CD4-positive, alpha-beta T cell (primary cell): ENCODE results near the gene ATG10. TPM values are rescaled to one million over a fixed set of nuclear protein-coding genes. Genes with fewer than 3 reads are reported as not detected.
"Not testable (repeated sequence)": the region's sequence is repeated elsewhere in the genome, so short reads cannot be mapped to it uniquely, and the experiment has no call there.

ENCODE experiments used
- ATAC-seq: fragments of 200-7000 bp; cut with Tn5 transposase; one replicate; pipeline ENCODE4 v1.10.0; 2022; ENCODE audit warnings: mild to moderate bottlenecking; ENCODE audit not compliant: poor library complexity
- CTCF ChIA-PET: fragments of 350-600 bp; sonication (Branson Sonifier 250); formaldehyde crosslinking; loops from one replicate; lab custom pipeline; 2021; ENCODE audit warnings: antibody characterized with exemption, inconsistent platforms; lab: Charles Lee
- POLR2A ChIA-PET: fragments of 350-600 bp; sonication (Branson Sonifier 250); formaldehyde crosslinking; loops from one replicate; lab custom pipeline; 2021; ENCODE audit warnings: antibody characterized with exemption, inconsistent platforms; lab: Charles Lee
- DNase-seq, 14 experiments: peaks; one replicate each; pipeline ENCODE4 v3.0.0-alpha.2; 2013 to 2020; ENCODE audit warnings: mixed read lengths in 2 of 14
- H3K27ac ChIP-seq, 2 donors: one replicate each; pipeline versions ENCODE4 v1.5.1 to v1.7.0; 2013; ENCODE audit warnings: low read length in 2 of 2, low read depth in 1 of 2, mild to moderate bottlenecking in 1 of 2
- H3K27me3 ChIP-seq, 2 experiments: 1 replicate in 1 of 2; 2 replicates in 1 of 2; pipeline versions ENCODE4 v1.6.1 to v1.7.0; 2013; ENCODE audit warnings: low read length in 2 of 2, control low read depth in 1 of 2, mild to moderate bottlenecking in 1 of 2, moderate library complexity in 1 of 2; ENCODE audit not compliant: insufficient read depth in 2 of 2, control insufficient read depth in 1 of 2
- H3K36me3 ChIP-seq: one replicate; pipeline ENCODE4 v1.6.1; 2013; ENCODE audit warnings: low read length, control low read depth; ENCODE audit not compliant: insufficient read depth
- H3K4me1 ChIP-seq: one replicate; pipeline ENCODE4 v1.6.1; 2013; ENCODE audit warnings: low read length, control low read depth; ENCODE audit not compliant: insufficient read depth
- H3K4me3 ChIP-seq: one replicate; pipeline ENCODE4 v1.5.1; 2013; ENCODE audit warnings: mild to moderate bottlenecking, low read length, moderate library complexity
- H3K9me3 ChIP-seq, 2 experiments: 1 replicate in 1 of 2; 2 replicates in 1 of 2; pipeline versions ENCODE4 v1.6.1 to v1.7.0; 2013; ENCODE audit warnings: low read length in 2 of 2, mild to moderate bottlenecking in 2 of 2, control low read depth in 1 of 2, moderate library complexity in 1 of 2; ENCODE audit not compliant: control insufficient read depth in 1 of 2, insufficient read depth in 1 of 2
- H3K27ac Mint-ChIP-seq: one replicate; pipeline ENCODE4 v1.8.0; 2020; ENCODE audit warnings: mixed read lengths
- H3K27me3 Mint-ChIP-seq: one replicate; pipeline ENCODE4 v1.8.0; 2021; ENCODE audit warnings: mixed read lengths
- H3K36me3 Mint-ChIP-seq: one replicate; pipeline ENCODE4 v1.8.0; 2021; ENCODE audit warnings: low read depth, mixed read lengths
- H3K4me1 Mint-ChIP-seq: one replicate; pipeline ENCODE4 v1.8.0; 2021; ENCODE audit warnings: low read depth, mixed read lengths
- H3K4me3 Mint-ChIP-seq: one replicate; pipeline ENCODE4 v1.8.0; 2020; ENCODE audit warnings: mild to moderate bottlenecking, mixed read lengths
- H3K9me3 Mint-ChIP-seq: one replicate; pipeline ENCODE4 v1.8.0; 2020; ENCODE audit warnings: mixed read lengths
- intact Hi-C, 2 experiments: fragments of 100-400 bp; cut with DNase I in 1 of 2; cut with micrococcal nuclease in 1 of 2; formaldehyde crosslinking; loops; one replicate each; pipeline versions ENCODE4 v1.15.1 to v1.9.0; 2023 to 2025; cut with DNase I, micrococcal nuclease
- total RNA-seq, 174 experiments: library from RNA in 2 of 174; stranded (reverse) in 2 of 174; gene quantifications; one replicate each; pipeline ENCODE4 v1.2.3 and lab custom pipeline; 2021 to 2026
- TF ChIP-seq, protein P1 (sequence below): fragments of 200-600 bp; IDR thresholded peaks from one replicate; pipeline ENCODE4 v1.8.0; 2022; ENCODE audit warnings: antibody characterized with exemption, mild to moderate bottlenecking

Gene ATG10
- total RNA-seq, 2 experiments from 2014 or later: 4.7 to 5.3 TPM

DNA sequence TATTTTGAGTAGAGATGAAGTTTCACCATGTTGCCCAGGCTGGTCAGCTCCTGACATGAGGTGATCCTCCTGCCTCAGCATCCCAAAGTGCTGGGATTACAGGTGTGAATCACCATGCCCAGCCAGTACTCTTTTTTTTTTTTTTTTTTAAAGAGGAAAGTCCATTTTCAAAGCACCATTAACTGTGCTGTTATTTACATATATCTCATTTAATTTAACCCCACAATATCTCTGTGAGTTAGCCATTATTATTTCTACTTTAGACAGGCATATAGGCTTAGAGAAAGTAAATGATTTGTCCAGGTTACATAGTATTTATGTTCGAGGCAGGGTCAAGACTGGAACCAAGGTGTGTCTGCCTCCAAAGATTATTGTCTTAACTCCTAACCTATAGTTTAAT lies 50.7 kb downstream of the ATG10 start:
- CTCF ChIA-PET: no interaction called here
- Mint-ChIP-seq H3K9me3 (no peaks in the 10 kb centered on the region), H3K27ac (no peak overlapping the region), H3K27me3 (no peaks in the 10 kb centered on the region), H3K4me1 (no peaks in the 10 kb centered on the region), H3K4me3 (no peak overlapping the region), H3K36me3 (no peaks in the 10 kb centered on the region)
- Histone ChIP-seq H3K27ac (no peak overlapping the region), H3K4me1 (no peaks in the 10 kb centered on the region), H3K9me3 (no peaks in the 10 kb centered on the region), H3K4me3 (no peak overlapping the region), H3K36me3 (no peaks in the 10 kb centered on the region), H3K27me3 (no peaks in the 10 kb centered on the region)
- POLR2A ChIA-PET: no interaction called here
- no peak for DNase-seq
- TF ChIP-seq, protein P1, sequence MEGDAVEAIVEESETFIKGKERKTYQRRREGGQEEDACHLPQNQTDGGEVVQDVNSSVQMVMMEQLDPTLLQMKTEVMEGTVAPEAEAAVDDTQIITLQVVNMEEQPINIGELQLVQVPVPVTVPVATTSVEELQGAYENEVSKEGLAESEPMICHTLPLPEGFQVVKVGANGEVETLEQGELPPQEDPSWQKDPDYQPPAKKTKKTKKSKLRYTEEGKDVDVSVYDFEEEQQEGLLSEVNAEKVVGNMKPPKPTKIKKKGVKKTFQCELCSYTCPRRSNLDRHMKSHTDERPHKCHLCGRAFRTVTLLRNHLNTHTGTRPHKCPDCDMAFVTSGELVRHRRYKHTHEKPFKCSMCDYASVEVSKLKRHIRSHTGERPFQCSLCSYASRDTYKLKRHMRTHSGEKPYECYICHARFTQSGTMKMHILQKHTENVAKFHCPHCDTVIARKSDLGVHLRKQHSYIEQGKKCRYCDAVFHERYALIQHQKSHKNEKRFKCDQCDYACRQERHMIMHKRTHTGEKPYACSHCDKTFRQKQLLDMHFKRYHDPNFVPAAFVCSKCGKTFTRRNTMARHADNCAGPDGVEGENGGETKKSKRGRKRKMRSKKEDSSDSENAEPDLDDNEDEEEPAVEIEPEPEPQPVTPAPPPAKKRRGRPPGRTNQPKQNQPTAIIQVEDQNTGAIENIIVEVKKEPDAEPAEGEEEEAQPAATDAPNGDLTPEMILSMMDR: no peak
- intact Hi-C loops: no loop called here
- no peak for ATAC-seq

DNA sequence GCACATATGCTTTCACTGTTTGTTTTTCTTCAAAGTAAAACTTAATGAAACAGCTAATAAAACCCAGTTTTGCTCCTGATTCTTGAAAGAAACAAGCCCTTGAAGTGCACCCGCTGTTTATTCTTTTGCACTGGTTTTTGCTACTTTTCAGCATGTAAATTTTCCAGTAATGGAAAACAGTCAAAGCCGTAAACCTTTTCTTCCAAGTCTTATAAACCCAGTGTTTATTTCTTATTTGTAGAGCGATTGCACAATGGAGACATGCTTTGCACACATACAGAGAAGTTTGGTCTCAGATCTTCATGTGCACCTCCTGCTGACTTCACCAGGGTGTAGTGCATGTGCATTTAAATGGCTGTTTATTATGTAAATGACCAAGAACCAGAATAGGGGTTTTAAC lies 51.8 kb downstream of the ATG10 start:
- H3K4me3 ChIP-seq: no peak overlapping the region
- intact Hi-C loops: no loop called here
- Mint-ChIP-seq H3K27ac (no peak overlapping the region), H3K4me1 (no peaks in the 10 kb centered on the region), H3K4me3 (no peak overlapping the region), H3K27me3 (no peaks in the 10 kb centered on the region), H3K36me3 (no peaks in the 10 kb centered on the region), H3K9me3 (no peaks in the 10 kb centered on the region)
- POLR2A ChIA-PET: no interaction called here
- no peaks in the 10 kb centered on the region for H3K9me3 ChIP-seq
- H3K27me3 ChIP-seq: no peaks in the 10 kb centered on the region
- DNase-seq (no peak), ATAC-seq (no peak)
- no peak overlapping the region for H3K27ac ChIP-seq
- TF ChIP-seq, protein P1: no peak
- CTCF ChIA-PET: no interaction called here
- no peaks in the 10 kb centered on the region for H3K4me1 ChIP-seq
- H3K36me3 ChIP-seq: no peaks in the 10 kb centered on the region

DNA sequence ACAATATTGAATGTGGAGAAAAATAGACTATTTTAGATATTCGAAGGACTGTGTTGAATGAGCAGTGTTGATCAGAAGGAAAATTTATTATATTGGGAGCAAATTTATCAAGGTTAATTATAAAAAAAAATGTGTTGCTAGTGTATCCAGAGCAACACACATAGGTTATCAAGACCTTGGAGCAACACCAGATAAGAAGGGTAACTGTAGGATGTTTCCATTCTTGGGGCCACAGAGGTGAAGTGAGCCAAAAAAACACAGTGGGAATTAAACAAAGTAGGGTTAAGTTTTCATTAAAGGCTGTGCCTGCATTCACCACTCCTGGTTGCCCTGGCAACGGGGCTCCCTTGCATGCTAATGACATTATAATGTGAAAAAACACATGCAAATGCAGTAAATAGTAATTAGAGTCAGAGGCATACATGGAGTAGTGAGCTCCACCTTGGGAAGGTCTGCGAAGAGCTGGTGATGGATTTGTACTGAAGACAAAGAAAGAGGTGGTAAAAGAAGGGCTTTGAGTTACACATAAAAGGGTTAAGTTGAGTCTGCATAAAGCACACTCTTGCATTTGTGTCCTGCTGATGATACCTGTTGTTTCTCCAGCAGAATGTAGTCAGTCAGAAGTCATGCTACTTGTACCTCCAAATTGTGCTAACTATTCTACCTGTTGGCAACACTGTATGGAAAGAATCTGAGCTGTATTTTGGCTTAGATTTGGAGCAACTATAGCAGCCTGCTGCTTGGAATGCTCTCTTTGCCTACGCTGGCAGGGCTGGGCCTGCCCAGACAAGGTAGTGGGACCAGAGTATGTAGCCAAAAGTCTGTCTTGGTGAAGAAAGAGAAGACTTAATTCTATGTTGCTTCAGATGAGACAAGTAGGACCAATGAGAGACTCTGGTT lies 59.6 kb downstream of the ATG10 start:
- Histone ChIP-seq H3K9me3 (peaks cover 0 to 3% of the 10 kb centered on the region in 2 experiments), H3K4me1 (no peaks in the 10 kb centered on the region), H3K27ac (no peak overlapping the region), H3K27me3 (no peaks in the 10 kb centered on the region), H3K4me3 (no peak overlapping the region), H3K36me3 (no peaks in the 10 kb centered on the region)
- no peaks in the 10 kb centered on the region for H3K36me3 Mint-ChIP-seq
- intact Hi-C loops: no loop called here
- no peaks in the 10 kb centered on the region for H3K9me3 Mint-ChIP-seq
- H3K27me3 Mint-ChIP-seq: no peaks in the 10 kb centered on the region
- H3K4me3 Mint-ChIP-seq: no peak overlapping the region
- ChIA-PET POLR2A (no interaction called here), CTCF (no interaction called here)
- H3K4me1 Mint-ChIP-seq: peaks cover 8% of the 10 kb centered on the region
- H3K27ac Mint-ChIP-seq: no peak overlapping the region
- TF ChIP-seq, protein P1: no peak
- ATAC-seq: no peak
- DNase-seq: no peak

DNA sequence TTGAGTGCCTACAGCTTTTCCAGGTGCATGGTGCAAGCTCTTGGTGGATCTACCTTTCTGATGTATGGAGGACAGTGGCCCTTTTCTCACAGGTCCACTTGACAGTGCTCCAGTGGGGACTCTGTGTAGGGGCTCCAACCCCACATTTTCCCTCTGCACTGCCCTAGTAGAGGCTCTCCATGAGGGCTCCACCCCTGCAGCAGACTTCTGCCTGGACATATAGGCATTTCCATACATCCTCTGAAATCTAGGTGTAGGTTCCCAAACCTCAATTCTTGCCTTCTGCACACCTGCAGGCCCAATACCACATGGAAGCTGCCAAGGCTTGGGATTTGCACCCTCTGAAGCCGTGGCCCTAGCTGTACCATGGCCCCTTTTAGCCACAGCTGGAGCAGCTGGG lies 71.1 kb downstream of the ATG10 start:
- H3K27me3 Mint-ChIP-seq, intact Hi-C loops, H3K27me3 ChIP-seq, POLR2A ChIA-PET, H3K4me3 ChIP-seq, CTCF ChIA-PET, H3K4me1 Mint-ChIP-seq, H3K27ac ChIP-seq, DNase-seq, H3K36me3 ChIP-seq, H3K4me1 ChIP-seq, ATAC-seq, H3K27ac Mint-ChIP-seq, H3K9me3 Mint-ChIP-seq, H3K4me3 Mint-ChIP-seq: not testable (repeated sequence)
- H3K36me3 Mint-ChIP-seq: peaks cover 40% of the 10 kb centered on the region
- peaks cover 10 to 11% of the 10 kb centered on the region in 2 experiments for H3K9me3 ChIP-seq
